GM12864 (cell line): ENCODE data around the gene UBL7.
"Not testable (repeated sequence)": the region's sequence is repeated elsewhere in the genome, so short reads cannot be mapped to it uniquely, and the experiment has no call there.

Experiments used
- DNase-seq: peaks from one replicate; pipeline ENCODE4 v3.0.0-alpha.2; 2011; ENCODE audit warnings: low read depth
- H3K4me3 ChIP-seq: 2 replicates; pipeline ENCODE4 v1.5.1; 2011; ENCODE audit warnings: mild to moderate bottlenecking, low read depth, low read length, control low read depth
- TF ChIP-seq, protein P1 (sequence below): IDR thresholded peaks from 2 replicates; pipeline ENCODE4 v1.5.1; 2011; ENCODE audit warnings: low read depth, mild to moderate bottlenecking, moderate library complexity, low read length, control low read depth, inconsistent platforms; ENCODE audit errors: missing control alignments

Gene UBL7

GRCh38 chr15:74463634-74464033 is 2.7 kb upstream of the UBL7 start:
- peak overlapping the region; percentile 79; the same call in 1 of the 2 replicates for H3K4me3 ChIP-seq
- DNase-seq = no peak
- TF ChIP-seq, protein P1, sequence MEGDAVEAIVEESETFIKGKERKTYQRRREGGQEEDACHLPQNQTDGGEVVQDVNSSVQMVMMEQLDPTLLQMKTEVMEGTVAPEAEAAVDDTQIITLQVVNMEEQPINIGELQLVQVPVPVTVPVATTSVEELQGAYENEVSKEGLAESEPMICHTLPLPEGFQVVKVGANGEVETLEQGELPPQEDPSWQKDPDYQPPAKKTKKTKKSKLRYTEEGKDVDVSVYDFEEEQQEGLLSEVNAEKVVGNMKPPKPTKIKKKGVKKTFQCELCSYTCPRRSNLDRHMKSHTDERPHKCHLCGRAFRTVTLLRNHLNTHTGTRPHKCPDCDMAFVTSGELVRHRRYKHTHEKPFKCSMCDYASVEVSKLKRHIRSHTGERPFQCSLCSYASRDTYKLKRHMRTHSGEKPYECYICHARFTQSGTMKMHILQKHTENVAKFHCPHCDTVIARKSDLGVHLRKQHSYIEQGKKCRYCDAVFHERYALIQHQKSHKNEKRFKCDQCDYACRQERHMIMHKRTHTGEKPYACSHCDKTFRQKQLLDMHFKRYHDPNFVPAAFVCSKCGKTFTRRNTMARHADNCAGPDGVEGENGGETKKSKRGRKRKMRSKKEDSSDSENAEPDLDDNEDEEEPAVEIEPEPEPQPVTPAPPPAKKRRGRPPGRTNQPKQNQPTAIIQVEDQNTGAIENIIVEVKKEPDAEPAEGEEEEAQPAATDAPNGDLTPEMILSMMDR = no peak

GRCh38 chr15:74461847-74462511 is 1.0 kb upstream of the UBL7 start:
- H3K4me3 ChIP-seq = peak overlapping the region; percentile 79
- TF ChIP-seq, protein P1 = no peak
- DNase-seq = no peak

DNA sequence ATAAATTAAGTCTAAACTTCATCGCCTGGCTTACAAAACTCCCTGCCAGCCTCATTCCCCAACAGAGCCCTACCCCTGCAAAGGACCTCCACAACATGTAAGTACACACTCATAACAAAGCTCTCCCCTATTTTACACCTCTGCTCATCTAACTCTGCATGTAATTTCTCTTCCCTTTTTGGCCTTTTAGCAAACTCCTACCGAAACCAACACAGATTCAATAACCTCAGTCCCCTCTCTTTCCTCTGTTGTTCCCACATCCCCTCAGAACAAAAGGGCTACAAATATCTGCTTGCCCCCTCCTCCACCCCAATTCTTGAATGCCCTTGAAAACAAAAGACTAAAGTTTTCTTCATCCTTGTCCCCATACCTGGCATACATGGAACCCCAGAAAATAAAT is 662 bp downstream of the UBL7 start:
- TF ChIP-seq, protein P1 = no peak
- H3K4me3 ChIP-seq = peak overlapping the region; percentile 79
- peak; percentile 40 for DNase-seq

DNA sequence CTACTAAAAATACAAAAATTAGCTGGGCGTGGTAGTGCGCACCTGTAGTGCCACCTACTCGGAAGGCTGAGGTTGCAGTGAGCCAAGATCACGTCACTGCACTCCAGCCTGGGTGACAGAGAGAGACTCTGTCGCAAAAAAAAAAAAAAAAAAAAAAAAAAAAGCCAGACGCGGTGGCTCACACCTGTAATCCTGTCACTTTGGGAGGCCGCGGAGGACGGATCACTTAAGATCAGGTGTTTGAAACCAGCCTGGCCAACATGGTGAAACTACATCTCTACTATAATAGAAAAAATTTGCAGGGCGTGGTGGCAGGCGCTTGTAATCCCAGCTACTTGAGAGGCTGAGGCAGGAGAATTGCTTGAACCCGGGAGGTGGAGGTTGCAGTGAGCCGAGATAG is 1.2 kb downstream of the UBL7 start:
- peak overlapping the region; percentile 79 for H3K4me3 ChIP-seq
- DNase-seq = not testable (repeated sequence)

GRCh38 chr15:74458473-74458872 is 2.5 kb downstream of the UBL7 start:
- TF ChIP-seq, protein P1 = no peak
- H3K4me3 ChIP-seq = no peak overlapping the region
- no peak for DNase-seq

DNA sequence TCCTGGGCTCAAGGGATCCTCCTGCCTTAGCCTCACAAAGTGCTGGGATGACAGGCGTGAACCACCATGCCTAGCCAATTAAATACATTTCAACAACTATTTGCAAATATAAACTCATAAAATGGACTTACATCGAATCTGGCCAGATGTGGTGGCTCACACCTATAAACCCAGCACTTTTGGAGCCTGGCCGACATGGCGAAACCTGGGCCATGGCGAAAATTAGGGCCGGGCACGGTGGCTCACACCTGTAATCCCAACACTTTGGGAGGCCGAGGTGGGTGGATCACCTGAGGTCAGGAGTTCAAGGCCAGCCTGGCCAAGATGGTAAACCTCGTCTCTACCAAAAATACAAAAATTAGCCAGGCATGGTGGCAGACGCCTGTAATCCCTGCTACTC is 3.9 kb downstream of the UBL7 start:
- not testable (repeated sequence) for DNase-seq, H3K4me3 ChIP-seq

DNA sequence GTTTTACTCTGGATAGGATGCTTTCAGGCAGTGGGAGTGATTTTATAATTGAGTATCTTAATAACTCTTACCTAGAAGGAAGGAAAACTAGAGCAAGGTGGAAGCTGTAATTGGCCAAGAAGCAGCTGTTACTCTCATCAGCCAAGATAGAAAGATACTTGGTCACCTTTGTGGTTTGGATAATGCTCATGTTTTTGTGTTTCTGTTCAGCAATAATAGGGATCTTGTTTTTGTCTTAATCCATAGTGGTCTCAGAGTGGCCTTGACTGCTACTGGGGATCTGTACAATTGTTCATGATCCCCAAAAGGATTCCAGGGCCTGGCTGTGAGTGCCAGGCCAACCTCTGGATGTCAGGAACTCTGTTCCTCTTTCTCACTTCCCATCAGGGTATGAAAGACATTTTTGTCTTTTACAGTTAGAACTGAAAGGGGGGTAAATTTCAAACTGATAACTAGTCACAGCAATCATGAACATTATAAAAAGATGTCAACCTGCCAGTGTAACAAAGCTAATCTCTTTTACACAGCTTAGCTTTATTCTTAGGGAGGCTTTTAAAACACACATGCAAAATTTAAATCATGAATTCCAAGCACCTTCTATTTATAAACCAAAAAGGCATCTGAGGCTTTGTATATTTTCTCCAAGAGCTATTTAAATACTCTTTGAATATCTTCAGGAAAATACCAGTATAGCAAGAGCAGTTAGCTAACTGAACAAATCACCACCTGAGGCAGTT is 6.0 kb downstream of the UBL7 start:
- no peak for DNase-seq
- no peak overlapping the region for H3K4me3 ChIP-seq
- TF ChIP-seq, protein P1 = no peak
